Endodermal cell (in vitro differentiated cells): ENCODE data around the gene CSNK1D. TPM values are rescaled to one million over a fixed set of nuclear protein-coding genes. Genes with fewer than 3 reads are reported as not detected.

Experiments used
- DNase-seq: peaks from one replicate; pipeline ENCODE4 v3.0.0-alpha.2; 2017
- H3K27ac ChIP-seq: 2 replicates; pipeline ENCODE4 v1.5.1; 2013; ENCODE audit warnings: mild to moderate bottlenecking, low read depth, low read length, moderate library complexity
- H3K27me3 ChIP-seq: 2 replicates; pipeline ENCODE4 v1.6.1; 2013; ENCODE audit warnings: mild to moderate bottlenecking, low read length, moderate library complexity; ENCODE audit not compliant: insufficient read depth, control insufficient read depth, poor library complexity, severe bottlenecking
- H3K36me3 ChIP-seq: 2 replicates; pipeline ENCODE4 v1.7.0; 2013; ENCODE audit warnings: mild to moderate bottlenecking, low read length, moderate library complexity; ENCODE audit not compliant: control insufficient read depth, insufficient read depth
- H3K4me1 ChIP-seq: one replicate; pipeline ENCODE4 v1.7.0; 2013; ENCODE audit warnings: low read length; ENCODE audit not compliant: control insufficient read depth, insufficient read depth
- H3K4me3 ChIP-seq: 2 replicates; pipeline ENCODE4 v1.5.1; 2013; ENCODE audit warnings: mild to moderate bottlenecking, low read length, moderate library complexity
- H3K9ac ChIP-seq: 2 replicates; pipeline ENCODE4 v1.6.1; 2013; ENCODE audit warnings: mild to moderate bottlenecking, low read length, moderate library complexity; ENCODE audit not compliant: poor library complexity, severe bottlenecking; ENCODE audit errors: extremely low read depth
- H3K9me3 ChIP-seq: 2 replicates; pipeline ENCODE4 v1.6.1; 2013; ENCODE audit warnings: mild to moderate bottlenecking, low read length, moderate library complexity; ENCODE audit not compliant: control insufficient read depth
- H3K27ac Mint-ChIP-seq: 2 replicates; pipeline ENCODE4 v1.8.0; 2020; ENCODE audit warnings: mixed read lengths
- H3K27me3 Mint-ChIP-seq: 2 replicates; pipeline ENCODE4 v1.8.0; 2021; ENCODE audit warnings: mild to moderate bottlenecking, mixed read lengths; ENCODE audit not compliant: insufficient read depth
- H3K36me3 Mint-ChIP-seq: 2 replicates; pipeline ENCODE4 v1.8.0; 2020; ENCODE audit warnings: low read depth, mixed read lengths
- H3K4me1 Mint-ChIP-seq: 2 replicates; pipeline ENCODE4 v1.8.0; 2020; ENCODE audit warnings: mixed read lengths
- H3K4me3 Mint-ChIP-seq: 2 replicates; pipeline ENCODE4 v1.8.0; 2020; ENCODE audit warnings: mild to moderate bottlenecking, moderate library complexity, mixed read lengths
- H3K9me3 Mint-ChIP-seq: 2 replicates; pipeline ENCODE4 v1.8.0; 2020; ENCODE audit warnings: mild to moderate bottlenecking, mixed read lengths
- CTCF ChIP-seq: fragments of 200-600 bp; sonication (generic); conservative IDR thresholded peaks from 2 replicates; pipeline ENCODE4 v1.5.0; 2021; ENCODE audit warnings: antibody characterized with exemption, mild to moderate bottlenecking
- WGBS, 2 experiments: methylation state at CpG; one replicate each; pipeline versions ENCODE4 v1.1.5 to v1.1.7; 2013; ENCODE audit warnings: missing lambda C conversion rate in 2 of 2, mixed read lengths in 1 of 2; ENCODE audit not compliant: insufficient coverage in 1 of 2, insufficient read length in 1 of 2; 5-methylcytosine and 5-hydroxymethylcytosine counted together
- total RNA-seq, 2 donors: library from RNA; stranded (reverse); fragmentation: NEBNext Ultra II Directional in 1 of 2; extraction: Animal tissue kit (Norgen Biotek cat#: 25700) in 1 of 2; gene quantifications; 2 replicates in 1 of 2; 3 replicates in 1 of 2; pipeline ENCODE4 v1.2.1, GENCODE V29; 2021

CSNK1D gene
- total RNA-seq, 2 donors from 2014 or later = 104 to 143 TPM

GRCh38 chr17:82294064-82294773, 20.7 kb upstream of the CSNK1D start:
- no peak for TF ChIP-seq CTCF
- Histone ChIP-seq H3K4me1 (no peaks in the 10 kb centered on the region), H3K36me3 (no peaks in the 10 kb centered on the region), H3K27me3 (no peaks in the 10 kb centered on the region), H3K4me3 (peak overlapping the region; percentile 71), H3K27ac (no peak overlapping the region), H3K9me3 (no peaks in the 10 kb centered on the region), H3K9ac (no peak overlapping the region)
- H3K27me3 Mint-ChIP-seq = peaks cover 23% of the 10 kb centered on the region
- H3K36me3 Mint-ChIP-seq = no peaks in the 10 kb centered on the region
- WGBS, 2 experiments = 91% methylated on average over 15 of the region's 15 CpGs
- no peak overlapping the region for H3K27ac Mint-ChIP-seq
- H3K9me3 Mint-ChIP-seq = no peaks in the 10 kb centered on the region
- DNase-seq = no peak
- H3K4me1 Mint-ChIP-seq = peaks cover 16% of the 10 kb centered on the region
- H3K4me3 Mint-ChIP-seq = peak overlapping the region; percentile 59

- H3K9ac ChIP-seq = peak overlapping the region; percentile 66
- H3K4me3 Mint-ChIP-seq = peak overlapping the region; percentile 59
- H3K4me1 Mint-ChIP-seq = peaks cover 16% of the 10 kb centered on the region
- peak overlapping the region; percentile 64 for H3K27ac Mint-ChIP-seq
- peaks cover 7% of the 10 kb centered on the region for H3K9me3 Mint-ChIP-seq
- H3K27me3 Mint-ChIP-seq = peaks cover 29% of the 10 kb centered on the region
- H3K9me3 ChIP-seq = peaks cover 3% of the 10 kb centered on the region
- no peaks in the 10 kb centered on the region for H3K27me3 ChIP-seq
- H3K36me3 Mint-ChIP-seq = no peaks in the 10 kb centered on the region
- peak overlapping the region; percentile 85 for H3K4me3 ChIP-seq
- peak; percentile 100 for DNase-seq
- H3K4me1 ChIP-seq = no peaks in the 10 kb centered on the region
- H3K36me3 ChIP-seq = no peaks in the 10 kb centered on the region
- 4 to 12% methylated on average over 32 to 86 of the region's 86 CpGs for WGBS, 2 experiments
- peak overlapping the region; percentile 90 for H3K27ac ChIP-seq
- TF ChIP-seq CTCF = no peak
Observed at GRCh38 chr17:82292251-82293154, 19.0 kb upstream of the CSNK1D start.

- H3K4me1 Mint-ChIP-seq = peaks cover 16% of the 10 kb centered on the region
- H3K9me3 Mint-ChIP-seq = peaks cover 14% of the 10 kb centered on the region
Observed at GRCh38 chr17:82291582-82292250, 18.2 kb upstream of the CSNK1D start.

More at GRCh38 chr17:82291582-82292250, 18.2 kb upstream of the CSNK1D start:
- WGBS, 2 experiments = 92 to 93% methylated on average over 15 to 19 of the region's 19 CpGs
- Mint-ChIP-seq H3K4me3 (peak overlapping the region; percentile 59), H3K27ac (no peak overlapping the region), H3K27me3 (peaks cover 28% of the 10 kb centered on the region), H3K36me3 (no peaks in the 10 kb centered on the region)
- TF ChIP-seq CTCF = no peak
- peaks cover 9% of the 10 kb centered on the region for H3K9me3 ChIP-seq
- H3K4me3 ChIP-seq = peak overlapping the region; percentile 85
- DNase-seq = peak; percentile 46
- no peak overlapping the region for H3K27ac ChIP-seq
- no peaks in the 10 kb centered on the region for H3K36me3 ChIP-seq
- no peaks in the 10 kb centered on the region for H3K27me3 ChIP-seq
- H3K4me1 ChIP-seq = no peaks in the 10 kb centered on the region
- H3K9ac ChIP-seq = peak overlapping the region; percentile 66
